ENCODE measurements around the gene HSFX2.
"Not testable (repeated sequence)": the region's sequence is repeated elsewhere in the genome, so short reads cannot be mapped to it uniquely, and the experiment has no call there.

Gene HSFX2

GRCh38 chrX:149618871-149619270 lies 23.8 kb upstream of the HSFX2 start:
- TF ChIP-seq CTCF (IDR thresholded peaks at IDR 0.05; ENCODE audit: low read depth, low read length) = no peak
- no peak for TF ChIP-seq EZH2phosphoT487 (IDR thresholded peaks at IDR 0.05; ENCODE audit: low read depth)
- peaks cover under 1% of the 10 kb centered on the region; the same call in 1 of the 2 replicates for H4K20me1 ChIP-seq (ENCODE audit: insufficient read depth, low read length)

DNA sequence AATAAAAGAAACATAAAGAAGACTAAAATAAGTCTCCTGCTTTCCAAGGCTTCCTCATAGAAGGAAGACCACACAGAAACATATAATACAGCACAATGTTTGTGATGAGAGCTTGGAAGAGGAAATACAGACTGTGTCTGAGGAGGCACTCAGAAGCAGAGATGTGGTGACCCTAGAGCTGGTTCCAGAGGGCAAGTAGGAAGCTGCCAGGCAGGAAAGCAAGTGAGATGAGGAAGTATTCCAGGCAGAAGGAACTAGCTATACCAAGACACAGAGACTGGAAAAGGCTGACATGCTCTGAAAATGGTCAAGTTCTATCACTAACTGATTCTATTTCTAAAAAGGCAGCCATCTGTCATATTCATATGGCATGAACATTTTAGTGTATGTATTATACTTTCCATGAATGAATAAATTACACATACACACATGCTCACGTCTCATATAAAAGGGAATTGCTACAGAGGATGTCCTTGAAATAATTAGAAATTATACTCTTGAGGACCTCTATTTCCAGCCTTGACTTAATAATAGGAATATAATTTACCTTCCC lies 16.6 kb upstream of the HSFX2 start:
- H2AFZ ChIP-seq (ENCODE audit: low read depth, low read length) = no peak overlapping the region
- H3K79me2 ChIP-seq (ENCODE audit: low read length) = peaks cover 36% of the 10 kb centered on the region
- no peaks in the 10 kb centered on the region for H3K4me1 ChIP-seq (ENCODE audit: low read length)
- no peak for TF ChIP-seq EZH2phosphoT487 (IDR thresholded peaks at IDR 0.05; ENCODE audit: low read depth)
- no peak for TF ChIP-seq CTCF (IDR thresholded peaks at IDR 0.05; ENCODE audit: low read depth, low read length)
- no peak overlapping the region for H3K4me3 ChIP-seq (ENCODE audit: low read length)
- H3K27me3 ChIP-seq (ENCODE audit: low read depth, low read length) = no peaks in the 10 kb centered on the region
- no peak overlapping the region for H3K27ac ChIP-seq (ENCODE audit: low read length)
- H4K20me1 ChIP-seq (ENCODE audit: insufficient read depth, low read length) = peaks cover 6% of the 10 kb centered on the region; the same call in 1 of the 2 replicates
- H3K9ac ChIP-seq (ENCODE audit: low read length) = no peak overlapping the region
- no peaks in the 10 kb centered on the region for H3K9me3 ChIP-seq (ENCODE audit: insufficient read depth, low read length)
- H3K4me2 ChIP-seq (ENCODE audit: low read length) = no peak overlapping the region
- H3K36me3 ChIP-seq (replicated peaks; ENCODE audit: low read depth, low read length) = peaks cover 7% of the 10 kb centered on the region

More at GRCh38 chrX:149618871-149619270, 23.8 kb upstream of the HSFX2 start:
- Histone ChIP-seq H2AFZ (ENCODE audit: low read depth, low read length) (no peak overlapping the region), H3K27me3 (ENCODE audit: low read depth, low read length) (no peaks in the 10 kb centered on the region), H3K4me3 (ENCODE audit: low read length) (no peak overlapping the region), H3K9ac (ENCODE audit: low read length) (no peak overlapping the region), H3K27ac (ENCODE audit: low read length) (no peak overlapping the region), H3K9me3 (ENCODE audit: insufficient read depth, low read length) (no peaks in the 10 kb centered on the region), H3K4me1 (ENCODE audit: low read length) (peaks cover 12% of the 10 kb centered on the region), H3K4me2 (ENCODE audit: low read length) (no peak overlapping the region), H3K79me2 (ENCODE audit: low read length) (peaks cover 47% of the 10 kb centered on the region), H3K36me3 (replicated peaks; ENCODE audit: low read depth, low read length) (no peaks in the 10 kb centered on the region)

- Histone ChIP-seq H3K9ac (ENCODE audit: low read length) (no peak overlapping the region), H4K20me1 (ENCODE audit: insufficient read depth, low read length) (peaks cover 6% of the 10 kb centered on the region; the same call in 1 of the 2 replicates), H3K79me2 (ENCODE audit: low read length) (peaks cover 25% of the 10 kb centered on the region), H3K36me3 (replicated peaks; ENCODE audit: low read depth, low read length) (peaks cover 7% of the 10 kb centered on the region), H3K4me3 (ENCODE audit: low read length) (no peak overlapping the region), H3K9me3 (ENCODE audit: insufficient read depth, low read length) (no peaks in the 10 kb centered on the region), H3K27ac (ENCODE audit: low read length) (no peak overlapping the region), H2AFZ (ENCODE audit: low read depth, low read length) (no peak overlapping the region), H3K4me1 (ENCODE audit: low read length) (no peaks in the 10 kb centered on the region), H3K4me2 (ENCODE audit: low read length) (no peak overlapping the region), H3K27me3 (ENCODE audit: low read depth, low read length) (no peaks in the 10 kb centered on the region)
- TF ChIP-seq CTCF (IDR thresholded peaks at IDR 0.05; ENCODE audit: low read depth, low read length) (no peak), EZH2phosphoT487 (IDR thresholded peaks at IDR 0.05; ENCODE audit: low read depth) (no peak)
Observed at GRCh38 chrX:149610511-149610910, 15.4 kb upstream of the HSFX2 start.

DNA sequence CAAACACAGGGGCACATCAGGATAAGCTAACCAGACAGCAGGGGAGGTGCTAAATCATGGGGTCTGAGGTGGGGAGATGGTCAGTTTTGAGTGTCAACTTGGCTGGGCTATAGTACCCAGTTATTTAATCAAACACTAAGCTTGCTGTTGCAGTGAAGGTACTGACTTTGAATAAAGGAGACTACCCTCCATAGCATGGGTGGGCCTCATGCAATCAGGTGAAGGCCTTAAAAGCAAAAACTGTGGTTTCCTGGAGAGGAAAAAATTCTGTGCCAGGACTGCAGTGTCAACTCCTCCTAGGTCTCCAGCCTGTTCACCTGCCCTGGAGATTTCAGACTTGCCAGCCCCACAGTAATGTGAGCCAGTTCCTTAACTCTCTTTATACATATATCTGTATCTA lies 12.6 kb upstream of the HSFX2 start:
- no peaks in the 10 kb centered on the region for H3K27me3 ChIP-seq (ENCODE audit: low read depth, low read length)
- H3K4me3 ChIP-seq (ENCODE audit: low read length) = no peak overlapping the region
- no peaks in the 10 kb centered on the region for H3K9me3 ChIP-seq (ENCODE audit: insufficient read depth, low read length)
- no peak overlapping the region for H3K9ac ChIP-seq (ENCODE audit: low read length)
- no peak overlapping the region for H3K4me2 ChIP-seq (ENCODE audit: low read length)
- H3K79me2 ChIP-seq (ENCODE audit: low read length) = 0 out of 2 replicates have a peak, but pooled peaks cover 2% of the 10 kb centered on the region
- peaks cover 3% of the 10 kb centered on the region; the same call in 1 of the 2 replicates for H4K20me1 ChIP-seq (ENCODE audit: insufficient read depth, low read length)
- no peak overlapping the region for H3K27ac ChIP-seq (ENCODE audit: low read length)
- TF ChIP-seq EZH2phosphoT487 (IDR thresholded peaks at IDR 0.05; ENCODE audit: low read depth) (no peak), CTCF (IDR thresholded peaks at IDR 0.05; ENCODE audit: low read depth, low read length) (no peak)
- H3K36me3 ChIP-seq (replicated peaks; ENCODE audit: low read depth, low read length) = peaks cover 7% of the 10 kb centered on the region
- H3K4me1 ChIP-seq (ENCODE audit: low read length) = no peaks in the 10 kb centered on the region
- no peak overlapping the region for H2AFZ ChIP-seq (ENCODE audit: low read depth, low read length)

DNA sequence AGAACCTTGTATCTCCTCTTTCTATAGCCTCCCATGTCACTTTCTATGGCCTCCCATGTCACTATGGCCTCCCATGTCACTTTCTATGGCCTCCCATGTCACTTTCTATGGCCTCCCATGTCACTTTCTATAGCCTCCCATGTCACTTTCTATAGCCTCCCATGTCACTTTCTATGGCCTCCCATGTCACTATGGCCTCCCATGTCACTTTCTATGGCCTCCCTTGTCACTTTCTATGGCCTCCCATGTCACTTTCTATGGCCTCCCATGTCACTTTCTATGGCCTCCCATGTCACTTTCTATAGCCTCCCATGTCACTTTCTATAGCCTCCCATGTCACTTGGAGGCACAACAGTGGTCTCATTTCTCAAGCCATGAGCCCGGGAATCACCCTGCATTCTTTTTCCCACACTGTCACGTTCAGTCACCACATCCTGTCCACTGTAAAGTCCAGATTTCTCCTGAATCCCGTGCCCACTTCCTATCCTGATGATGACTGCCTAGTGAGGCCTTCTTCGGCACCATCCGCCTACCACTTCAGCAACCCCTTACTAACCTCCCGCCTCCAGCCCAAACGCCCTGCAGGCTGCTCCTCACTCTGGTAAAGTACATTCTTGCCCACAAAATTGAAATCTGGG lies 10.3 kb upstream of the HSFX2 start:
- H3K27ac ChIP-seq (ENCODE audit: low read length); H3K4me2 ChIP-seq (ENCODE audit: low read length); H3K27me3 ChIP-seq (ENCODE audit: low read depth, low read length); H4K20me1 ChIP-seq (ENCODE audit: insufficient read depth, low read length); H2AFZ ChIP-seq (ENCODE audit: low read depth, low read length); H3K4me1 ChIP-seq (ENCODE audit: low read length); H3K9me3 ChIP-seq (ENCODE audit: insufficient read depth, low read length); H3K9ac ChIP-seq (ENCODE audit: low read length); H3K36me3 ChIP-seq (replicated peaks; ENCODE audit: low read depth, low read length); H3K79me2 ChIP-seq (ENCODE audit: low read length); H3K4me3 ChIP-seq (ENCODE audit: low read length): not testable (repeated sequence)

GRCh38 chrX:149598603-149599002 lies 3.5 kb upstream of the HSFX2 start:
- not testable (repeated sequence) for H3K9me3 ChIP-seq (ENCODE audit: insufficient read depth, low read length); H3K4me2 ChIP-seq (ENCODE audit: low read length); H2AFZ ChIP-seq (ENCODE audit: low read depth, low read length); H3K4me1 ChIP-seq (ENCODE audit: low read length); H3K79me2 ChIP-seq (ENCODE audit: low read length); H3K9ac ChIP-seq (ENCODE audit: low read length); H3K27ac ChIP-seq (ENCODE audit: low read length); H4K20me1 ChIP-seq (ENCODE audit: insufficient read depth, low read length); H3K27me3 ChIP-seq (ENCODE audit: low read depth, low read length); H3K4me3 ChIP-seq (ENCODE audit: low read length); H3K36me3 ChIP-seq (replicated peaks; ENCODE audit: low read depth, low read length)
